Forelimb muscle (tissue), 1 donor: ENCODE data around the gene FAM174B. TPM values are rescaled to one million over a fixed set of nuclear protein-coding genes. Genes with fewer than 3 reads are reported as not detected.

Source experiments
- DNase-seq: peaks from one replicate; pipeline ENCODE4 v3.0.0-alpha.2; 2013; ENCODE audit warnings: low read depth
- polyA plus RNA-seq: library from polyadenylated mRNA; unstranded; fragments of 120-200 nt; gene quantifications from one replicate; pipeline ENCODE4 v1.2.1, GENCODE V29; 2013; ENCODE audit not compliant: insufficient read length

FAM174B gene
- polyA plus RNA-seq, 1 donor: 18.9 TPM

GRCh38 chr15:92600856-92601255 is 54.7 kb downstream of the FAM174B start:
- no peak for DNase-seq

GRCh38 chr15:92599394-92599970 is 56.1 kb downstream of the FAM174B start:
- no peak for DNase-seq

DNA sequence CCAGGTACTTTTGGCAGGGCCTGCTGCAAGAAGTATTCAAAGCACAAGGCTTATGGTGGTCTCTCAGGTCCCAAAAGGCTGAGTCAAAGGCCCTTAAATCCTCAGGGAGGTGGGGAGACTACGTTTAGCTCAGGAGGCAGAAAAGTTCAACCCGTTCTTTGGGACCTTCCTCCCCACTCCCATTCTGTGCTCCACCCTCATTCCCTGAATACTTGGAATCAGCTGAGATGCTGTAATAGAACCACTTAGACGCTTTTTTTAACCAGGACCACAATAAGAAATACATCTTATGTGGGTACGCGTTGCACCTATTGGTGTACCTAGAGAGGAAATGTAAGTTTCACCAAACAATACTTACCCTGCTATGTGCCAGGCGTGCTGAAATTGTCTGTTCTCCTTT is 58.0 kb downstream of the FAM174B start:
- no peak for DNase-seq

DNA sequence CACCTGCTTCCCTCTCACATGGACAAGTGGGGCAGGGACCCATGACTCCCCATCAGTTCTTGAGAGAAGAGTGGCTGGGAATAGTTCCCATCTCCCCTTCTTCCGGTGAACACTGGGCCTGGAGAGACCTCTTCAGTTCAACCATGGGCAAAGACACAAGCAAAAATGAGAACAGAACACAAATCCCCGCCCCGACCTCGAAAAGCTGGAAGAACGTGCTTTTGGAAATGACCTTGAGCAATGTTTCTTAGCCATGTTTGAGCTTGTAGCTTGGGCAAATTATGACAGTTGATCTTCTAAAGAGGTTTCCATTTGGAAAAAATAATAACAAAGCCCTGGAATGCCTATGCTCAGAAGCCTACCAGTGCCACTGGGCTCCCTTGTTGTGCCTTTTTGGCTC is 59.0 kb downstream of the FAM174B start:
- DNase-seq: no peak

- no peak for DNase-seq
Observed at GRCh38 chr15:92595506-92596381, 59.8 kb downstream of the FAM174B start.

DNA sequence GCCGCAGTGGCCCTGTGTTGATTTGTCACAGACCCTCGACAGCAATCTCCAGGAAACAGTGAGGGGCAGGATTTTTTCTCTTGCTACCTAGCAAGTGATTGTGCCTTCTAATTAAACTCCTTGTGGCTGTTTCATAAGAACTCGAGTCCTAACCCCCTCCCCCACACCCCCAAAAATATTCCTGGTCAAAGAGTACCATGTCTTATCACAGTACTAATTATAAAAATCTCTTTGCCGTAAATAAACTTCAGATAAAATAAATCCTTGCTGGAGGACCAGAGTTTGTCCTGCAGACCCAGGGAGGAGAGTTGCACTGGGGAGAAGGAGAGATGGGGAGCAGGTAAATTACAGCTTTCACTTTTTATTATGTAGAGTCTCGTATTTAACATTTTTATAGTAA is 64.3 kb downstream of the FAM174B start:
- DNase-seq: no peak

- DNase-seq: no peak
Observed at GRCh38 chr15:92586966-92587365, 68.6 kb downstream of the FAM174B start.

- DNase-seq: no peak
Observed at GRCh38 chr15:92586383-92586942, 69.1 kb downstream of the FAM174B start.

GRCh38 chr15:92584105-92584504 is 71.5 kb downstream of the FAM174B start:
- DNase-seq: no peak

GRCh38 chr15:92583096-92584034 is 72.2 kb downstream of the FAM174B start:
- DNase-seq: no peak

GRCh38 chr15:92582206-92582605 is 73.4 kb downstream of the FAM174B start:
- DNase-seq: no peak

- no peak for DNase-seq
Observed at GRCh38 chr15:92580933-92581445, 74.6 kb downstream of the FAM174B start.

GRCh38 chr15:92580521-92580920 is 75.1 kb downstream of the FAM174B start:
- no peak for DNase-seq

GRCh38 chr15:92579931-92580470 is 75.6 kb downstream of the FAM174B start:
- DNase-seq: no peak

DNA sequence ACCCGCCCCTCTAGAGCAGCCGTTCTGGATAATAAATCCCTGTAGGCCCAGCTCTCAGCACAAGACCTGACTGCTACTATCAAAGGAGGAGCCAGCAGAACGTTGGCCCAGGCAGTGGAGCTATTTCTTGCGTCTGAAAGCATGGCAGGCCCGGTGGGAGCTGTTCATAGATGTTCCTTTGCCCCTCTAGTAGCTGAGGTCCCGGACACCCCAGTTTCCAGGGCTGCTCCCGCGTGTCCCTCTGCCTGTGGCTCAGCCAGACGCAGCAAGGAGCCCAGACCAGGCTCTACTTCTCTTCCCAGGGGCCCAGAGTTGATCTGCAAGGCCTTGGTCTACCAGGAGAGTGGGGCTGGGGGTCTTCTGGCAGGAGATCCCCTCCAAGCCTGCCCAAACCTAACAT is 76.1 kb downstream of the FAM174B start:
- no peak for DNase-seq

DNA sequence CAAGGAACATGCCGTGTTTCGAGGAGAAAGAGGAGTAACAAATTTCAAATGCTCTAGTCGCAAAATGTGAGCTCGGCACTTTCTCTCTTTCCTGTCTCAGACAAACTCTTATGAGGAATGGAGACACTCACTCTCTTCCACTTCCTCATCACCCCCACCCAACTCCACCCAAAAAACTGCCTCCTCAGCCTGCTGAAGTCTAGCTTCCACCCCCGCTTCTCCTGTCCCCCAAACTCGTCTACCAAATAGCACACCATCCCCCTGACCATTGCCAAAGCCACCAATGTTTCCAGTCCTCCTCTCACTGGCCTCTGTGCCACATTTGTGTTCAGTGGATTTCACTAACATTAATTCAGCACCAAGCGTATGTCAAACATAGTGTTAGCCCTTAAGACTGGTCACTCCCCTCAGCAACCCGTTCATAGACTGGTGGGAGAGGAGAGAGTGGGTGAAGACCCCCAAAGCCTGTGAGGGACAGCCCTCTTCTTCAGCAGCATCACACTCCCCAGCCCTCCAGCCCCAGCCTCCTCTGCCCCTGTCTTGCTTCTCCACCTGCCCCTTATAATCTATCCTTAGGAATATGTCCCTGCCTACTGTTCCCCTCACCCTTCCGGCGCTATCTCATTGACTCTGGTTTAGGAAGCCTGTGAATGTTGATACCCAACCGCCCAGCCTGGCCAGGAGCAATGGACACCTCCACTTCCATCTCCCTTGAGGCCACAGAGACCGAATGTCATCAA is 77.3 kb downstream of the FAM174B start:
- DNase-seq: no peak

DNA sequence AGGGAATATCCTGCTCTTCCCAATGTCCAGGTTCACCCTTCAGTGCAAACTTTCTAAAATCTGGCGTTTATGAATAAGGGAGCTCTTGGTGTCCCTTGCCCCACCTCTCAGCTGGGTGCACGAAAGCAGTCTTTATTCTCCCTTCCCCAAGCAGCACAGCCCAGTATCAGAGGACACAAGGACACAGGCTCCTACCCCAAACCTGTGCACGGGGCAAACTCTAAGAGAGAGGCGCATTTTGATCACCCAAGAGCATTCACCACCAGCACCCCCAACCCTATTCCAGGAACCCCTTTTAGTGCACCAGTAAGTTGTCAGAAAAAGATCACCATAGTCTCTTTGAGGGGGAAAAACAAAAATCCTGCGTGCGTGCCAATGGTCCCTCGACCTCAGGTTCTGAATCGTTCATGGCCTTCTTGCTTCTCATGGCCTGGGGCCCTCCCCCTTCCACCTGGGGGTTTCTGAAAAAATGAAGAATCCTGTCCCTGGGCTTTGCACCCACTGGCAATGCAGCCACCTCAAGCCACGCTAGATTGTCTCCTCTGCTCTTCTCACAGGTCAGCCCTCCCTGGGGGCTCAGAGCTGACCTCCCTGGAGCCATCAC is 78.9 kb downstream of the FAM174B start:
- no peak for DNase-seq

DNA sequence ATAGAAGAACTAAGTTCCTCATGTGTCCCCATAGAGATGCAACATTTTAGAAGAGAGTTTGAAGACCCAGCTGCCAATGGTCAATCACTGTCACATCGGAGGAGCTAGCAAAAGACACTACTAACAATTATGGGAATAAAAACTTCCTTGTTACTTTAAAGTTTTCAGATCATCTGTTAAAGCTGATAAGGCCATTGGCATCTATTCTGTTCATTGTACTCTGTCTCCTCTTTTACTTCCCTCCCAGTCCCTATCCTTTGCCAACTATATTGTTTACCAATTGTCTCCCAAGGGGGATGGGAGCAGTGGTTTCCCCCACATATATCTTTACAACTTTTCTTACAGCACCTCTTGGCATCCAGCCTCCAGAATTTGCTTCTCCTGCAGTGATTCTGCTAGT is 81.0 kb downstream of the FAM174B start:
- DNase-seq: no peak

DNA sequence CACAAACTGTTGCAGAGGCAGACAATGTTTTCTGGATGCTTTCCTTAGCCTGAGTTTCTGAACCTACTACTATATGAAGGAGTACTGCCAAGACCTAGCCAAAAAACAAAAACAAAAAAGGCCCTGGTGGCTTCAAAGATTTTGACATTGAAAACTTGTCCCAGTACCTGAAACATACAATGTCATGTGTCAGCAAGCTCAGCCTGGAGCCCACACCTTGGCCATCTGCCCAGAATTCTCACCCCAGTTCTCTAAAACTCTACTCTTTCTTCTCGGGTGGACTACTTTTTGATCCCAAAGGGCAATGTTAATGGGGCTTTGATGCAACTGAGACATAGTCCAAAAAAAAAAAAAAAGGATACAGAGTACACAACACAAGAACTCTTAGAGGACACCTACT is 81.4 kb downstream of the FAM174B start:
- DNase-seq: no peak

- no peak for DNase-seq
Observed at GRCh38 chr15:92571824-92572223, 83.8 kb downstream of the FAM174B start.
